Glomerular visceral epithelial cell (primary cell): ENCODE measurements around the gene NLRP3.
"Not testable (repeated sequence)": the region's sequence is repeated elsewhere in the genome, so short reads cannot be mapped to it uniquely, and the experiment has no call there.

Experiments
- DNase-seq: peaks from one replicate; pipeline ENCODE4 v3.0.0-alpha.2; 2016; ENCODE audit errors: extremely low spot score

NLRP3 gene

GRCh38 chr1:247415423-247416361 lies at the start of gene NLRP3:
Gene NLRP3, plus strand, starts transcription at chr1:247416173. Its CDS starts 2,628 bp downstream, at chr1:247418801.
- DNase-seq: peak; percentile 57

GRCh38 chr1:247366345-247366744 lies 49.6 kb upstream of the NLRP3 start:
- not testable (repeated sequence) for DNase-seq

- DNase-seq: no peak
These were observed 48.9 kb upstream of the NLRP3 start for GRCh38 chr1:247366926-247367645.

- peak; percentile 31 for DNase-seq
These were observed 48.1 kb upstream of the NLRP3 start for GRCh38 chr1:247367786-247368422.

- DNase-seq: no peak
These were observed 47.4 kb upstream of the NLRP3 start for GRCh38 chr1:247368490-247369145.

GRCh38 chr1:247370786-247371732 lies 44.9 kb upstream of the NLRP3 start:
- no peak for DNase-seq

- no peak for DNase-seq
These were observed 44.1 kb upstream of the NLRP3 start for GRCh38 chr1:247371801-247372259.

GRCh38 chr1:247373721-247374141 lies 42.2 kb upstream of the NLRP3 start:
- peak; percentile 25 for DNase-seq

- not testable (repeated sequence) for DNase-seq
These were observed 41.2 kb upstream of the NLRP3 start for GRCh38 chr1:247374651-247375334.

- DNase-seq: no peak
These were observed 40.2 kb upstream of the NLRP3 start for GRCh38 chr1:247375747-247376146.

GRCh38 chr1:247376659-247377058 lies 39.3 kb upstream of the NLRP3 start:
- no peak for DNase-seq

GRCh38 chr1:247377656-247378055 lies 38.3 kb upstream of the NLRP3 start:
- DNase-seq: not testable (repeated sequence)

- DNase-seq: no peak
These were observed 37.5 kb upstream of the NLRP3 start for GRCh38 chr1:247378334-247379073.

GRCh38 chr1:247385283-247385682 lies 30.7 kb upstream of the NLRP3 start:
- DNase-seq: no peak

GRCh38 chr1:247386217-247386616 lies 29.8 kb upstream of the NLRP3 start:
- no peak for DNase-seq

- DNase-seq: no peak
These were observed 29.3 kb upstream of the NLRP3 start for GRCh38 chr1:247386687-247387086.

- DNase-seq: no peak
These were observed 28.9 kb upstream of the NLRP3 start for GRCh38 chr1:247387096-247387495.

GRCh38 chr1:247387565-247387964 lies 28.4 kb upstream of the NLRP3 start:
- DNase-seq: no peak
